CD14-positive monocyte (primary cell): ENCODE results near the gene CNKSR2. TPM values are rescaled to one million over a fixed set of nuclear protein-coding genes. Genes with fewer than 3 reads are reported as not detected.

Experiments
- DNase-seq, 3 donors: peaks; one replicate each; pipeline ENCODE4 v3.0.0-alpha.2; 2011 to 2022
- H2AFZ ChIP-seq: 2 replicates; pipeline ENCODE4 v1.6.0; 2012; ENCODE audit warnings: mild to moderate bottlenecking, low read depth, low read length, inconsistent platforms; ENCODE audit not compliant: insufficient read depth, poor library complexity, severe bottlenecking
- H3K27ac ChIP-seq, 2 donors: 1 replicate in 1 of 2; 2 replicates in 1 of 2; pipeline ENCODE4 v1.5.1; 2012 to 2013; ENCODE audit warnings: low read length in 2 of 2, control low read depth in 1 of 2, inconsistent platforms in 1 of 2, low read depth in 1 of 2, mild to moderate bottlenecking in 1 of 2
- H3K27me3 ChIP-seq, 2 donors: one replicate each; pipeline versions ENCODE4 v1.6.0 to v1.6.1; 2011 to 2013; ENCODE audit warnings: low read length in 2 of 2; ENCODE audit not compliant: control insufficient read depth in 2 of 2, insufficient read depth in 2 of 2
- H3K36me3 ChIP-seq, 2 donors: replicated peaks in 1 of 2; 1 replicate in 1 of 2; 2 replicates in 1 of 2; pipeline versions ENCODE4 v1.5.1 to v1.6.1; 2012 to 2013; ENCODE audit warnings: low read length in 2 of 2, control low read depth in 1 of 2, inconsistent platforms in 1 of 2, mild to moderate bottlenecking in 1 of 2; ENCODE audit not compliant: insufficient read depth in 2 of 2, control insufficient read depth in 1 of 2
- H3K4me1 ChIP-seq, 2 donors: 1 replicate in 1 of 2; 2 replicates in 1 of 2; pipeline versions ENCODE4 v1.5.1 to v1.6.1; 2012 to 2013; ENCODE audit warnings: low read length in 2 of 2, control low read depth in 1 of 2, inconsistent platforms in 1 of 2, mild to moderate bottlenecking in 1 of 2, moderate library complexity in 1 of 2; ENCODE audit not compliant: insufficient read depth in 2 of 2, control insufficient read depth in 1 of 2
- H3K4me2 ChIP-seq: replicated peaks from 2 replicates; pipeline ENCODE3; 2012; ENCODE audit warnings: low read length, moderate library complexity, mild to moderate bottlenecking; ENCODE audit not compliant: poor library complexity, severe bottlenecking; ENCODE audit errors: extremely low read depth
- H3K4me3 ChIP-seq, 3 experiments: fragments of 200-600 bp in 1 of 3; sonication (generic) in 1 of 3; replicated peaks in 1 of 3; 1 replicate in 2 of 3; 2 replicates in 1 of 3; pipeline ENCODE4 v1.5.1; 2011 to 2013; ENCODE audit warnings: low read length in 3 of 3, mild to moderate bottlenecking in 3 of 3, control low read depth in 2 of 3, low read depth in 2 of 3, inconsistent platforms in 1 of 3, moderate library complexity in 1 of 3
- H3K79me2 ChIP-seq: 2 replicates; pipeline ENCODE4 v1.6.0; 2012; ENCODE audit warnings: mild to moderate bottlenecking, control low read depth, inconsistent platforms, low read length, moderate library complexity; ENCODE audit not compliant: insufficient read depth
- H3K9ac ChIP-seq: 2 replicates; pipeline ENCODE4 v1.6.0; 2017; ENCODE audit warnings: low read length, mild to moderate bottlenecking; ENCODE audit not compliant: insufficient read depth, poor library complexity, severe bottlenecking
- H3K9me3 ChIP-seq, 2 donors: replicated peaks in 1 of 2; 1 replicate in 1 of 2; 2 replicates in 1 of 2; pipeline versions ENCODE4 v1.5.1 to v1.6.1; 2012 to 2013; ENCODE audit warnings: low read length in 2 of 2, control low read depth in 1 of 2; ENCODE audit not compliant: control insufficient read depth in 1 of 2, insufficient read depth in 1 of 2
- H4K20me1 ChIP-seq: 2 replicates; pipeline ENCODE4 v1.6.0; 2012; ENCODE audit warnings: mild to moderate bottlenecking, low read length, control low read depth, moderate library complexity; ENCODE audit not compliant: insufficient read depth
- H3K27ac Mint-ChIP-seq, 7 donors: one replicate each; pipeline ENCODE4 v1.8.0; 2020; ENCODE audit warnings: mild to moderate bottlenecking in 7 of 7, mixed read lengths in 7 of 7, moderate library complexity in 6 of 7, inconsistent platforms in 2 of 7
- H3K27me3 Mint-ChIP-seq, 3 donors: one replicate each; pipeline ENCODE4 v1.8.0; 2021 to 2022; ENCODE audit warnings: low read depth in 3 of 3, mild to moderate bottlenecking in 3 of 3, mixed read lengths in 3 of 3, moderate library complexity in 3 of 3, inconsistent platforms in 1 of 3
- H3K36me3 Mint-ChIP-seq, 2 donors: one replicate each; pipeline ENCODE4 v1.8.0; 2020; ENCODE audit warnings: mixed read lengths in 2 of 2, inconsistent platforms in 1 of 2, mild to moderate bottlenecking in 1 of 2
- H3K4me1 Mint-ChIP-seq: one replicate; pipeline ENCODE4 v1.8.0; 2020; ENCODE audit warnings: mild to moderate bottlenecking, mixed read lengths
- H3K4me3 Mint-ChIP-seq, 2 donors: one replicate each; pipeline ENCODE4 v1.8.0; 2020; ENCODE audit warnings: mild to moderate bottlenecking in 2 of 2, mixed read lengths in 2 of 2, moderate library complexity in 1 of 2
- H3K9me3 Mint-ChIP-seq, 7 donors: one replicate each; pipeline ENCODE4 v1.8.0; 2020 to 2022; ENCODE audit warnings: mixed read lengths in 7 of 7, mild to moderate bottlenecking in 6 of 7, moderate library complexity in 6 of 7, inconsistent platforms in 2 of 7
- CTCF ChIP-seq: fragments of 200-600 bp; IDR thresholded peaks from one replicate; pipeline ENCODE4 v1.8.0; 2022; ENCODE audit warnings: antibody characterized with exemption, mild to moderate bottlenecking
- WGBS: methylation state at CpG from one replicate; pipeline ENCODE4 v1.1.5; 2013; ENCODE audit warnings: missing lambda C conversion rate; ENCODE audit not compliant: insufficient coverage; 5-methylcytosine and 5-hydroxymethylcytosine counted together
- intact Hi-C, 2 donors: fragments of 100-400 bp; cut with micrococcal nuclease; formaldehyde crosslinking; loops; one replicate each; pipeline versions ENCODE4 v1.15.0 to v1.15.1; 2023
- polyA plus RNA-seq, 3 donors: library from polyadenylated mRNA; depleted of rRNA in 1 of 3; unstranded in 2 of 3; stranded (reverse) in 1 of 3; fragments of 300-500 nt in 2 of 3; fragments of >200 nt in 1 of 3; fragmentation: Illumina TruSeq in 2 of 3; gene quantifications; 1 replicate in 2 of 3; 2 replicates in 1 of 3; pipeline ENCODE4 v1.2.3, GENCODE V29; 2012 to 2021

Gene CNKSR2
- polyA plus RNA-seq, 3 donors: 0.12 TPM; not detected in 2

- no peak for DNase-seq
- H2AFZ ChIP-seq: no peak overlapping the region
- Mint-ChIP-seq H3K27ac (no peak overlapping the region), H3K27me3 (peaks cover 0 to 2% (median 0%) of the 10 kb centered on the region in 3 donors), H3K4me1 (no peaks in the 10 kb centered on the region), H3K36me3 (no peaks in the 10 kb centered on the region), H3K4me3 (no peak overlapping the region), H3K9me3 (peaks cover 0 to 3% (median 0%) of the 10 kb centered on the region in 7 donors)
- no peak overlapping the region for H3K27ac ChIP-seq
- no peaks in the 10 kb centered on the region for H4K20me1 ChIP-seq
- no peaks in the 10 kb centered on the region for H3K27me3 ChIP-seq
- H3K9me3 ChIP-seq: no peaks in the 10 kb centered on the region
- no peaks in the 10 kb centered on the region for H3K79me2 ChIP-seq
- 100% methylated on average over 3 of the region's 5 CpGs for WGBS
- no peak overlapping the region for H3K9ac ChIP-seq
- no peak for TF ChIP-seq CTCF
- no peak overlapping the region for H3K4me2 ChIP-seq
- intact Hi-C loops: no loop called here
- no peak overlapping the region for H3K4me3 ChIP-seq
- H3K4me1 ChIP-seq: no peaks in the 10 kb centered on the region
- no peaks in the 10 kb centered on the region for H3K36me3 ChIP-seq
Measured at GRCh38 chrX:21612154-21612553, 237.9 kb downstream of the CNKSR2 start.

- no peak for DNase-seq
- H2AFZ ChIP-seq: no peak overlapping the region
- H4K20me1 ChIP-seq: no peaks in the 10 kb centered on the region
- H3K27me3 Mint-ChIP-seq: peaks cover 0 to 2% (median 0%) of the 10 kb centered on the region in 3 donors
- H3K9me3 Mint-ChIP-seq: no peaks in the 10 kb centered on the region
- no peak overlapping the region for H3K4me3 ChIP-seq
- no peaks in the 10 kb centered on the region for H3K4me1 ChIP-seq
- H3K4me2 ChIP-seq: no peak overlapping the region
- no peaks in the 10 kb centered on the region for H3K4me1 Mint-ChIP-seq
- H3K9ac ChIP-seq: no peak overlapping the region
- H3K36me3 ChIP-seq: no peaks in the 10 kb centered on the region
- no peak for TF ChIP-seq CTCF
- no CpG with 5 or more reads among the region's 1 CpG for WGBS
- no peak overlapping the region for H3K27ac ChIP-seq
- no peak overlapping the region for H3K4me3 Mint-ChIP-seq
- H3K27me3 ChIP-seq: no peaks in the 10 kb centered on the region
- H3K79me2 ChIP-seq: no peaks in the 10 kb centered on the region
- H3K36me3 Mint-ChIP-seq: no peaks in the 10 kb centered on the region
- intact Hi-C loops: no loop called here
- H3K9me3 ChIP-seq: no peaks in the 10 kb centered on the region
- H3K27ac Mint-ChIP-seq: no peak overlapping the region
Measured at GRCh38 chrX:21616386-21616785, 242.2 kb downstream of the CNKSR2 start.
